Measurements from ENCODE around the gene ANGPTL7. TPM values are rescaled to one million over a fixed set of nuclear protein-coding genes. Genes with fewer than 3 reads are reported as not detected.

Gene ANGPTL7
- total RNA-seq, 2 donors from 2014 or later: 19.4 to 37.0 TPM

DNA sequence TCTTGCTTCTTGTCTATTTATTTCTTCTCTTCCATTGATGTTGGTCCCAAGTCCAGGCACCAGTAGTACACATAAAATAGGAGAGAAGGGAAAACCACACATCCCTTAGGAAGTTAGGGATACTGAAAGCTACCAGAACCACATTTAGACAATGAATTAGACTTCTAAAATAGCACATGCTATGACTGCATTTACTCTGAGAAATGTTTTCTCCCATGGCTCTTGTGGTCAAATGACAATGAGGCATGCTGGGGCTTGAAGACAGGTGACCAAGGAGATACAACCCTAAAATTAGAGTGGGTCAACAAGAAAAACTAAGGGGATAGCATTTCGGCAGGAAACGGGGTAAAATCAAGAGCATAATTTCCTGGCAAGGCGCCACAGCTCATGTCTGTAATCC, 56.1 kb downstream of the ANGPTL7 start:
- Histone ChIP-seq H3K4me1 (ENCODE audit: control insufficient read depth in 1 of 2, low read depth in 2 of 2) (no peaks in the 10 kb centered on the region), H3K36me3 (peaks cover 51% of the 10 kb centered on the region), H3K27ac (no peak overlapping the region), H3K4me3 (no peak overlapping the region), H3K9me3 (no peaks in the 10 kb centered on the region), H3K27me3 (replicated peaks; ENCODE audit: insufficient read depth) (no peaks in the 10 kb centered on the region)
- no peak for TF ChIP-seq CTCF (IDR thresholded peaks at IDR 0.05)
- ATAC-seq (ENCODE audit: insufficient number of reproducible peaks, low FRiP score, low read depth) (no peak), DNase-seq (ENCODE audit: low spot score) (no peak)

Other genes starting within 250 kb of the ANGPTL7 start
- 100 to 1,000 TPM in 1 of 2 donors, 10 to 100 TPM in 1; 57.3 to 229 TPM for gene TARDBP, start 176.7 kb upstream of the ANGPTL7 start, total RNA-seq
- gene MASP2, start 142.1 kb upstream of the ANGPTL7 start, total RNA-seq: not detected
- gene SRM, start 129.3 kb upstream of the ANGPTL7 start, total RNA-seq: 10 to 100 TPM; 50.8 to 57.4 TPM
- 10 to 100 TPM; 78.5 to 78.9 TPM for gene EXOSC10, start 89.5 kb upstream of the ANGPTL7 start, total RNA-seq
- gene MTOR, start 73.2 kb downstream of the ANGPTL7 start, total RNA-seq: 10 to 100 TPM; 37.5 to 48.7 TPM
- gene UBIAD1, start 83.8 kb downstream of the ANGPTL7 start, total RNA-seq: 10 to 100 TPM; 13.1 to 23.2 TPM

Measured in thoracic aorta (tissue), 2 donors.